Measurements from ENCODE around the gene CARHSP1. TPM values are rescaled to one million over a fixed set of nuclear protein-coding genes. Genes with fewer than 3 reads are reported as not detected.

Gene CARHSP1
- total and polyA plus RNA-seq, 4 donors = 68.4 to 148 (median 102) TPM

DNA sequence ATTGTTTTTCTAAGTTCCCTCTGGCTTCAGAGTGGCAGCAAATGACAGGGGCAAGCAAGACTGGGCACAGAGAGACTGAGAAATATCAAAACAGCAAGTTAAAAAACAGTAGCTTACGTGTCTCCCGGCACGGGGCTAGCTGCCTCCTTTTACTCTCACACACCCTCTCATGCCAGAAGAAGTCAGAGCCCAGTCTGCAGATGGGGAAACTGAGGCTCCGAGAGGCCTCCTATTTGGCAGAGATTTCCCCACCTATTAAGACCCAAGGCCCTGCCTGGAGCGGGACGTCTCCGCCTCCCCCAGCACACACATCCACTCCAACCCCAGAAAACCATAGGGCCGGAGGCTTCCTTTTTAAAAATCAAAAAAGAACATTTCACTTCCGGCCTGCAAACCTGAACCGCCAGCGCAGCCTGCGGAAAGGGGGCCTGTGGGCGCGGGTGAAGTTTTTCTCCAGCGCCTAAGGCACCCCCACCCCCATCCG, 832 bp downstream of the CARHSP1 start:
- Histone ChIP-seq H3K36me3 (ENCODE audit: control insufficient read depth in 4 of 4, insufficient read depth in 4 of 4, low read length in 4 of 4) (peaks cover 0 to 4% (median 0%) of the 10 kb centered on the region in 4 donors), H3K27ac (ENCODE audit: low read depth in 1 of 2, low read length in 1 of 2) (peak overlapping the region; percentile 60 to 87), H3K4me3 (peak overlapping the region; percentile 66), H3K4me1 (ENCODE audit: control insufficient read depth in 5 of 5, insufficient read depth in 5 of 5, low read length in 5 of 5) (peaks cover 0 to 37% (median 18%) of the 10 kb centered on the region in 5 donors), H3K9ac (ENCODE audit: insufficient read depth in 1 of 2, low read length in 2 of 2) (peak overlapping the region; percentile 40 to 75), H3K9me3 (ENCODE audit: control insufficient read depth in 4 of 4, insufficient read depth in 3 of 4, low read length in 3 of 4) (no peaks in the 10 kb centered on the region), H3K27me3 (ENCODE audit: control insufficient read depth in 3 of 3, insufficient read depth in 3 of 3, low read length in 2 of 3) (no peaks in the 10 kb centered on the region)
- WGBS, 2 donors = 0% methylated on average over 16 of the region's 16 CpGs
- DNase-seq (no peak), ATAC-seq (ENCODE audit: insufficient read depth, low FRiP score) (no peak)
- no peak for TF ChIP-seq CTCF (IDR thresholded peaks at IDR 0.05; ENCODE audit: control extremely low read depth, extremely low read depth)

DNA sequence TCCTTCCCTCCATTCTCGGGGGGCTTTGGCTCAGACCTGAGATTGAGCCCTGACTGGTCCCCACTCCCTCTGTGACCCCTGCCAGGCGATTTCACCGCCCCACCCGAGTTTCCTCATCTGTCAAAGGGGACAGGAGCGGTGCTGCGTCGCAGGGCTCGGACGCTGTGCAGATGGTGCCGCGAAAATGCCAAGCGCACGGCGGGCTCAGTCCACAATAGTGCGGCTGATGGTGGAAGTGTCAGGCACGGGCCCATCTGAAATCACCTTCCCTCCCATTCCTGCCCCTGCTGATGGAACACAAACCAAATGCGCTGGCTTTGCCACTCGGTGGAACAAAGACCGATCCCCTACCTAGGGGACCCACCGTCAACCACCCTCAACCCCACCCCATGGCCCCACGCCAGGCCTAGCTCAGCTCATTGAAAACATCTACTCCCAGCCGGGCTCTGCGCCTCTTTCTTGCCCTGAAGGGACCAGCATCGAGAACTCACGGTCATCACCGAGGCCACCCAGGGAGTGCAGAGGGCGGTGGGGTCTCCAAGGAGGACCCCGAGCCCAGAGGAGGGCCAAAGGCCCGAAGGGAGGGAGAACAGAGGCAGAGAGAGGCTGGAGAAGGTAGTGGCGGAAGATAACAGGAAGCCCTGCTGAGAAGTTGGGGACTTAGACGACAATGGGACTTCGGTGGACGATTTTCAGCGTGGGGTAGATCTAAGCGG, 1.4 kb downstream of the CARHSP1 start:
- 4 to 5% methylated on average over 35 of the region's 35 CpGs for WGBS, 2 donors
- no peaks in the 10 kb centered on the region for H3K27me3 ChIP-seq (ENCODE audit: control insufficient read depth in 3 of 3, insufficient read depth in 3 of 3, low read length in 2 of 3)
- no peak for TF ChIP-seq CTCF (IDR thresholded peaks at IDR 0.05; ENCODE audit: control extremely low read depth, extremely low read depth)
- no peak for ATAC-seq (ENCODE audit: insufficient read depth, low FRiP score)
- no peaks in the 10 kb centered on the region for H3K9me3 ChIP-seq (ENCODE audit: control insufficient read depth in 4 of 4, insufficient read depth in 3 of 4, low read length in 3 of 4)
- peak; percentile 53 to 66 (median 59) for DNase-seq
- peaks cover 0 to 37% (median 18%) of the 10 kb centered on the region in 5 donors for H3K4me1 ChIP-seq (ENCODE audit: control insufficient read depth in 5 of 5, insufficient read depth in 5 of 5, low read length in 5 of 5)
- peak overlapping the region; percentile 66 for H3K4me3 ChIP-seq
- H3K9ac ChIP-seq (ENCODE audit: insufficient read depth in 1 of 2, low read length in 2 of 2) = peak overlapping the region; percentile 40 to 75
- peak overlapping the region; percentile 67 to 87 for H3K27ac ChIP-seq (ENCODE audit: low read depth in 1 of 2, low read length in 1 of 2)
- H3K36me3 ChIP-seq (ENCODE audit: control insufficient read depth in 4 of 4, insufficient read depth in 4 of 4, low read length in 4 of 4) = peaks cover 0 to 4% (median 0%) of the 10 kb centered on the region in 4 donors

GRCh38 chr16:8866884-8867215, 2.0 kb downstream of the CARHSP1 start:
- DNase-seq (no peak), ATAC-seq (ENCODE audit: insufficient read depth, low FRiP score) (no peak)
- Histone ChIP-seq H3K9me3 (ENCODE audit: control insufficient read depth in 4 of 4, insufficient read depth in 3 of 4, low read length in 3 of 4) (no peaks in the 10 kb centered on the region), H3K36me3 (ENCODE audit: control insufficient read depth in 4 of 4, insufficient read depth in 4 of 4, low read length in 4 of 4) (peaks cover 0 to 6% (median 0%) of the 10 kb centered on the region in 4 donors), H3K4me1 (ENCODE audit: control insufficient read depth in 5 of 5, insufficient read depth in 5 of 5, low read length in 5 of 5) (peaks cover 0 to 37% (median 18%) of the 10 kb centered on the region in 5 donors), H3K27me3 (ENCODE audit: control insufficient read depth in 3 of 3, insufficient read depth in 3 of 3, low read length in 2 of 3) (no peaks in the 10 kb centered on the region), H3K27ac (ENCODE audit: low read depth in 1 of 2, low read length in 1 of 2) (peak overlapping the region; percentile 67 to 87), H3K4me3 (peak overlapping the region; percentile 66), H3K9ac (ENCODE audit: insufficient read depth in 1 of 2, low read length in 2 of 2) (peak overlapping the region in 1 of 2 donors; percentile 75)
- TF ChIP-seq CTCF (IDR thresholded peaks at IDR 0.05; ENCODE audit: control extremely low read depth, extremely low read depth) = no peak
- 24 to 39% methylated on average over 16 of the region's 16 CpGs for WGBS, 2 donors

All from lung (tissue), 12 donors.